RWPE2 (cell line): ENCODE results near the gene CD27.

Experiments used
- ATAC-seq: fragments of 200-7000 bp; cut with Tn5 transposase; 3 replicates; pipeline ENCODE4 v1.9.1; 2021; ENCODE audit warnings: low read depth
- DNase-seq: peaks from one replicate; pipeline ENCODE4 v3.0.0-alpha.2; 2020; ENCODE audit warnings: low spot score
- H3K27ac ChIP-seq: fragments of 450-650 bp; 2 replicates; pipeline ENCODE4 v1.5.1; 2017; ENCODE audit warnings: mild to moderate bottlenecking; ENCODE audit not compliant: poor library complexity, severe bottlenecking
- H3K27me3 ChIP-seq: fragments of 250-450 bp; sonication (Bioruptor Pico); 2 replicates; pipeline ENCODE4 v1.5.1; 2021; ENCODE audit warnings: mild to moderate bottlenecking, moderate library complexity; ENCODE audit not compliant: insufficient read depth, poor library complexity, severe bottlenecking
- H3K36me3 ChIP-seq: fragments of 250-450 bp; sonication (Bioruptor Pico); 2 replicates; pipeline ENCODE4 v1.5.1; 2020; ENCODE audit warnings: low read depth, mild to moderate bottlenecking, moderate library complexity
- H3K4me1 ChIP-seq: fragments of 250-450 bp; sonication (Bioruptor Pico); 2 replicates; pipeline ENCODE4 v1.5.1; 2021; ENCODE audit warnings: mild to moderate bottlenecking, moderate library complexity; ENCODE audit not compliant: insufficient read depth, poor library complexity, severe bottlenecking
- H3K4me3 ChIP-seq: fragments of 250-450 bp; sonication (Bioruptor Pico); 2 replicates; pipeline ENCODE4 v1.5.1; 2021; ENCODE audit warnings: mild to moderate bottlenecking, moderate library complexity; ENCODE audit not compliant: severe bottlenecking
- H3K9me3 ChIP-seq: fragments of 250-450 bp; sonication (Bioruptor Pico); 2 replicates; pipeline ENCODE4 v1.5.1; 2021; ENCODE audit warnings: mild to moderate bottlenecking, moderate library complexity; ENCODE audit not compliant: severe bottlenecking
- TF ChIP-seq, protein P1 (sequence below): fragments of 450-650 bp; IDR thresholded peaks from one replicate; pipeline ENCODE4 v1.5.1; 2017; ENCODE audit warnings: mild to moderate bottlenecking, moderate library complexity; ENCODE audit not compliant: poor library complexity, severe bottlenecking

The CD27 gene

GRCh38 chr12:6457220-6457945 is 12.6 kb downstream of the CD27 start:
- Histone ChIP-seq H3K27ac (no peak overlapping the region), H3K4me3 (no peak overlapping the region), H3K36me3 (peaks cover 21% of the 10 kb centered on the region; the same call in 1 of the 2 replicates), H3K27me3 (no peaks in the 10 kb centered on the region), H3K9me3 (no peaks in the 10 kb centered on the region), H3K4me1 (no peaks in the 10 kb centered on the region)
- ATAC-seq (no peak), DNase-seq (no peak)
- TF ChIP-seq, protein P1, sequence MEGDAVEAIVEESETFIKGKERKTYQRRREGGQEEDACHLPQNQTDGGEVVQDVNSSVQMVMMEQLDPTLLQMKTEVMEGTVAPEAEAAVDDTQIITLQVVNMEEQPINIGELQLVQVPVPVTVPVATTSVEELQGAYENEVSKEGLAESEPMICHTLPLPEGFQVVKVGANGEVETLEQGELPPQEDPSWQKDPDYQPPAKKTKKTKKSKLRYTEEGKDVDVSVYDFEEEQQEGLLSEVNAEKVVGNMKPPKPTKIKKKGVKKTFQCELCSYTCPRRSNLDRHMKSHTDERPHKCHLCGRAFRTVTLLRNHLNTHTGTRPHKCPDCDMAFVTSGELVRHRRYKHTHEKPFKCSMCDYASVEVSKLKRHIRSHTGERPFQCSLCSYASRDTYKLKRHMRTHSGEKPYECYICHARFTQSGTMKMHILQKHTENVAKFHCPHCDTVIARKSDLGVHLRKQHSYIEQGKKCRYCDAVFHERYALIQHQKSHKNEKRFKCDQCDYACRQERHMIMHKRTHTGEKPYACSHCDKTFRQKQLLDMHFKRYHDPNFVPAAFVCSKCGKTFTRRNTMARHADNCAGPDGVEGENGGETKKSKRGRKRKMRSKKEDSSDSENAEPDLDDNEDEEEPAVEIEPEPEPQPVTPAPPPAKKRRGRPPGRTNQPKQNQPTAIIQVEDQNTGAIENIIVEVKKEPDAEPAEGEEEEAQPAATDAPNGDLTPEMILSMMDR = no peak

GRCh38 chr12:6458281-6459003 is 13.7 kb downstream of the CD27 start:
- peaks cover 21% of the 10 kb centered on the region; the same call in 1 of the 2 replicates for H3K36me3 ChIP-seq
- H3K4me1 ChIP-seq = no peaks in the 10 kb centered on the region

GRCh38 chr12:6459004-6459337 is 14.2 kb downstream of the CD27 start:
- H3K27ac ChIP-seq = no peak overlapping the region
- H3K4me1 ChIP-seq = no peaks in the 10 kb centered on the region
- DNase-seq (no peak), ATAC-seq (no peak)
- H3K27me3 ChIP-seq = no peaks in the 10 kb centered on the region
- H3K9me3 ChIP-seq = no peaks in the 10 kb centered on the region
- peaks cover 21% of the 10 kb centered on the region; the same call in 1 of the 2 replicates for H3K36me3 ChIP-seq
- TF ChIP-seq, protein P1 = no peak
- H3K4me3 ChIP-seq = no peak overlapping the region

More at GRCh38 chr12:6458281-6459003, 13.7 kb downstream of the CD27 start:
- DNase-seq = no peak
- no peak for ATAC-seq
- no peak overlapping the region for H3K4me3 ChIP-seq
- TF ChIP-seq, protein P1 = no peak
- no peak overlapping the region for H3K27ac ChIP-seq
- no peaks in the 10 kb centered on the region for H3K9me3 ChIP-seq
- no peaks in the 10 kb centered on the region for H3K27me3 ChIP-seq

DNA sequence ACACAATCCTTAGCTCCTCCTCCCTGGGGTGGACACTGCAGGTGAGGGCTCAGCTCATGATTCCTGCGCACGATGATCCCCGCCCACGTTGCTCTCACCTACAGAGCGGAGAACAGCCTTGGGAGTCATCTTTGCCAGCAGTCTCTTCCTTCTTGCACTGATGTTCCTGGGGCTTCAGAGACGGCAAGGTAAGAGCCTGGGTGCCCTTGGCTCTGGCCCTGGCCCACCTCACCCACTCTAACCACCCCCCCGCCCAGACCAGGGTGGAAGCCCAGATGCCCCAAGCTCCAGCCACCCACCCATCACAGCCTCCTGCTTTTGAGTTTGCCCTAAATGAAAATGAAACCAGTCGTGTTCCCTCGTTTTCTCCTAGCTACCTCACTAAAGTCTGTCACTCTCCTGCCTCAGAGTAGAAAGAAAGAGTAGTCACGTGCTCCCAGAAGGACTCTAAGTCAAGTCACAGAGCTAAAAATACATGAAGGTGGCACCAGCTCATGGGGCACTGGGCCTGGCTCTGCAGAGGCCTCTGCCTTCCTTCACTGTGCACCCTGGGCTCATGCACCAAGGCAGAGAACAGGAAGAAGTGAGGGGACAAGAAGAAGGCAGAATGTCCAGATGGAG is 16.1 kb downstream of the CD27 start:
- TF ChIP-seq, protein P1 = no peak

More for the DNA sequence above, 16.1 kb downstream of the CD27 start:
- H3K27ac ChIP-seq = no peak overlapping the region
- no peaks in the 10 kb centered on the region for H3K9me3 ChIP-seq
- DNase-seq = no peak
- H3K4me3 ChIP-seq = no peak overlapping the region
- no peaks in the 10 kb centered on the region for H3K27me3 ChIP-seq
- H3K36me3 ChIP-seq = peaks cover 30% of the 10 kb centered on the region
- no peaks in the 10 kb centered on the region for H3K4me1 ChIP-seq
- no peak for ATAC-seq
